Osteoblast (primary cell): ENCODE measurements around the gene RFX4. TPM values are rescaled to one million over a fixed set of nuclear protein-coding genes. Genes with fewer than 3 reads are reported as not detected.

Experiments used
- DNase-seq: peaks from one replicate; pipeline ENCODE4 v3.0.0; 2011; ENCODE audit warnings: low spot score, mixed read lengths; ENCODE audit not compliant: insufficient read length; ENCODE audit errors: missing footprints
- H2AFZ ChIP-seq: 2 replicates; pipeline ENCODE4 v1.6.0; 2011; ENCODE audit warnings: mild to moderate bottlenecking, low read length
- H3K27ac ChIP-seq: 2 replicates; pipeline ENCODE4 v1.5.1; 2011; ENCODE audit warnings: mild to moderate bottlenecking, low read depth, low read length, moderate library complexity
- H3K27me3 ChIP-seq: 2 replicates; pipeline ENCODE4 v1.6.0; 2012; ENCODE audit warnings: mild to moderate bottlenecking, control low read depth, inconsistent platforms, low read length, moderate library complexity; ENCODE audit not compliant: insufficient read depth
- H3K36me3 ChIP-seq: 2 replicates; pipeline ENCODE4 v1.5.1; 2011; ENCODE audit warnings: mild to moderate bottlenecking, low read length, control low read depth, moderate library complexity; ENCODE audit not compliant: insufficient read depth
- H3K4me1 ChIP-seq: 2 replicates; pipeline ENCODE4 v1.5.1; 2011; ENCODE audit warnings: mild to moderate bottlenecking, low read length, control low read depth, moderate library complexity; ENCODE audit not compliant: insufficient read depth
- H3K4me2 ChIP-seq: 2 replicates; pipeline ENCODE4 v1.6.0; 2011; ENCODE audit warnings: mild to moderate bottlenecking, low read length; ENCODE audit not compliant: insufficient read depth
- H3K4me3 ChIP-seq: fragments of 200-600 bp; sonication (generic); 3 replicates; pipeline ENCODE4 v1.5.1; 2012; ENCODE audit warnings: mild to moderate bottlenecking, low read length, inconsistent platforms; ENCODE audit not compliant: insufficient read depth
- H3K79me2 ChIP-seq: 2 replicates; pipeline ENCODE4 v1.6.0; 2012; ENCODE audit warnings: mild to moderate bottlenecking, low read length, control low read depth, inconsistent platforms; ENCODE audit not compliant: insufficient read depth
- H3K9me3 ChIP-seq: 2 replicates; pipeline ENCODE4 v1.5.1; 2011; ENCODE audit warnings: low read depth, low read length, control low read depth
- H4K20me1 ChIP-seq: 2 replicates; pipeline ENCODE4 v1.6.0; 2012; ENCODE audit warnings: mild to moderate bottlenecking, low read length, control low read depth; ENCODE audit not compliant: insufficient read depth
- total RNA-seq: library from RNA; depleted of rRNA; stranded (reverse); fragments of >200 nt; gene quantifications from 2 replicates; pipeline ENCODE4 v1.2.3, GENCODE V29; 2012
- TF ChIP-seq, protein P1 (sequence below): IDR thresholded peaks from 2 replicates; pipeline ENCODE4 v1.5.1; 2011; ENCODE audit warnings: mild to moderate bottlenecking, low read depth, low read length, moderate library complexity; ENCODE audit errors: extremely low read depth

Gene RFX4
- total RNA-seq, 1 donor: not detected

DNA sequence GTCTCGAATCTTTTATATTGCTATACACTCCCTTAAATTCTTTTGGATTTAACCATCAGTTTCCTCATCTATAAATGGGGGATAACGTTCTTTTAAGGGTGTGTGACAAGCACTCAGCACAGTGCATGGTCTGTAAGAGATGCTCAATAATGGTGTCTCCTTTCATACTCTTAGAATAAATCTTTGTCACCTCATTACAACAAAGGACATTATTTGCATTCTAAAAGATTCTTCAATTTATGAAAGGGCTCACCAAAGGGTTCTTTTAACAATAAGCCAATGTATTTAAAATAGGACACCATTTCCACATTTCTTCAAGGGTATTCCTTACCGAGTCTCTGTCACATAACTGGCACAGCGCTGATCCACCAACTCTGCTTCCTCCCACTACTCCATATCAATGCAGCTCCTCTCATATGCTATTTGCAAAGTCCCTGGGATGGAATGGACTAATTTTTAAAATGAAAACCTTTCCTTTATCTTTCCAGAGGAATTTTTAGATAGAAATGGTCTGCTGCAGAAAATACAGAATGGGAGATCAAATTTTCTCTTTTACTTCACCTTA lies 162.5 kb downstream of the RFX4 start:
- Histone ChIP-seq H3K4me1 (no peaks in the 10 kb centered on the region), H3K27me3 (peaks cover 5% of the 10 kb centered on the region), H3K4me2 (no peak overlapping the region), H3K79me2 (no peaks in the 10 kb centered on the region), H3K4me3 (no peak overlapping the region), H3K9me3 (no peaks in the 10 kb centered on the region), H2AFZ (no peak overlapping the region), H3K36me3 (no peaks in the 10 kb centered on the region), H3K27ac (no peak overlapping the region), H4K20me1 (no peaks in the 10 kb centered on the region)
- no peak for DNase-seq
- TF ChIP-seq, protein P1, sequence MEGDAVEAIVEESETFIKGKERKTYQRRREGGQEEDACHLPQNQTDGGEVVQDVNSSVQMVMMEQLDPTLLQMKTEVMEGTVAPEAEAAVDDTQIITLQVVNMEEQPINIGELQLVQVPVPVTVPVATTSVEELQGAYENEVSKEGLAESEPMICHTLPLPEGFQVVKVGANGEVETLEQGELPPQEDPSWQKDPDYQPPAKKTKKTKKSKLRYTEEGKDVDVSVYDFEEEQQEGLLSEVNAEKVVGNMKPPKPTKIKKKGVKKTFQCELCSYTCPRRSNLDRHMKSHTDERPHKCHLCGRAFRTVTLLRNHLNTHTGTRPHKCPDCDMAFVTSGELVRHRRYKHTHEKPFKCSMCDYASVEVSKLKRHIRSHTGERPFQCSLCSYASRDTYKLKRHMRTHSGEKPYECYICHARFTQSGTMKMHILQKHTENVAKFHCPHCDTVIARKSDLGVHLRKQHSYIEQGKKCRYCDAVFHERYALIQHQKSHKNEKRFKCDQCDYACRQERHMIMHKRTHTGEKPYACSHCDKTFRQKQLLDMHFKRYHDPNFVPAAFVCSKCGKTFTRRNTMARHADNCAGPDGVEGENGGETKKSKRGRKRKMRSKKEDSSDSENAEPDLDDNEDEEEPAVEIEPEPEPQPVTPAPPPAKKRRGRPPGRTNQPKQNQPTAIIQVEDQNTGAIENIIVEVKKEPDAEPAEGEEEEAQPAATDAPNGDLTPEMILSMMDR: no peak

- TF ChIP-seq, protein P1: no peak
- Histone ChIP-seq H3K4me2 (no peak overlapping the region), H3K79me2 (no peaks in the 10 kb centered on the region), H3K4me3 (no peak overlapping the region), H4K20me1 (no peaks in the 10 kb centered on the region), H3K27ac (no peak overlapping the region), H3K9me3 (no peaks in the 10 kb centered on the region), H3K27me3 (peaks cover 2% of the 10 kb centered on the region), H3K36me3 (no peaks in the 10 kb centered on the region), H3K4me1 (no peaks in the 10 kb centered on the region), H2AFZ (no peak overlapping the region)
- no peak for DNase-seq
Measured at GRCh38 chr12:106747973-106748436, 165.2 kb downstream of the RFX4 start.

DNA sequence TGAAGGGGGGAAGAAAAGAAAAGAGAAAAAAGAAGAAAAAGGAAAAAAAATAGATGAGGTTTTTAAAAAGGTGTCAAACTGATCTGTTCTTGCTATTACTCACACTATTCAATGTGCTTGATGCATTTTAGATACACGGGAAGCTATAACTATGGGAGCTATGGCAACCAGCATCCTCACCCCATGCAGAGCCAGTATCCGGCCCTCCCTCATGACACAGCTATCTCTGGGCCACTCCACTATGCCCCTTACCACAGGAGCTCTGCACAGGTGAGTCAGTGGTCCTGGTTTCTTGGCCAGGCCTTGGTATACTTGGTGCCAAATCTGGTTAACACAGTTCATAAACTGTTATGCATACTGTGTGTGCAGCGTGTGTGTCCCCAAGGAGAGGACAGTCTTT lies 167.7 kb downstream of the RFX4 start:
- no peaks in the 10 kb centered on the region for H4K20me1 ChIP-seq
- TF ChIP-seq, protein P1: no peak
- no peak overlapping the region for H2AFZ ChIP-seq
- no peaks in the 10 kb centered on the region for H3K27me3 ChIP-seq
- no peak overlapping the region for H3K27ac ChIP-seq
- no peak overlapping the region for H3K4me2 ChIP-seq
- DNase-seq: no peak
- no peaks in the 10 kb centered on the region for H3K9me3 ChIP-seq
- H3K4me3 ChIP-seq: no peak overlapping the region
- H3K79me2 ChIP-seq: no peaks in the 10 kb centered on the region
- no peaks in the 10 kb centered on the region for H3K36me3 ChIP-seq
- no peaks in the 10 kb centered on the region for H3K4me1 ChIP-seq

DNA sequence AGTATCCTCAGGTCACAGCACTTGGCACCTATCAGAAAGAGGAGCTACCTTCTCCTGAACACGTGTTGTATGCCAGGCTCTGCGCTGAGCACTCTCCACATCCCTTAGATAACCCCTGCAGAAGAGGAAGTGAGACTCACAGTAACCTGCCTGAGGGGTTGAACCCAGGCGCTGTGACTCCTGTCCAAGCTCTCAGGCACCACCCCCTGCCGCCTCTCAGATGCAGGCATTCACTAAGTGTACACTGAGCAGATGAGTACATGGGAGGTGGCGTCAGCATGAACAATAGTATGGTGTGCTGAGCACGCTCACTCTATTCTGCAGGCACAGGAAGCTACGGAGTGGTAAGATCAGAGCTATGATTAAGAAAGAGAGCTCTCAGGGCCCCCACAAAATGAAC lies 170.7 kb downstream of the RFX4 start:
- TF ChIP-seq, protein P1: no peak
- no peak for DNase-seq
- Histone ChIP-seq H3K4me3 (no peak overlapping the region), H2AFZ (no peak overlapping the region), H3K27me3 (no peaks in the 10 kb centered on the region), H3K36me3 (no peaks in the 10 kb centered on the region), H3K9me3 (no peaks in the 10 kb centered on the region), H3K27ac (no peak overlapping the region), H3K4me2 (no peak overlapping the region), H4K20me1 (no peaks in the 10 kb centered on the region), H3K4me1 (no peaks in the 10 kb centered on the region), H3K79me2 (no peaks in the 10 kb centered on the region)
